EL (cell line): ENCODE data around the gene TPSAB1.
"Not testable (repeated sequence)": the region's sequence is repeated elsewhere in the genome, so short reads cannot be mapped to it uniquely, and the experiment has no call there.

Source experiments
- DNase-seq: peaks from one replicate; pipeline ENCODE4 v3.0.0-alpha.2; 2016

Gene TPSAB1

GRCh38 chr16:1225051-1225451, 15.5 kb upstream of the TPSAB1 start, which contains the start of gene TPSG1:
TSS of gene TPSG1 (minus strand) at chr16:1225268. CDS start at chr16:1225252, 16 bp downstream.
- no peak for DNase-seq

GRCh38 chr16:1225728-1226311, 14.7 kb upstream of the TPSAB1 start:
- not testable (repeated sequence) for DNase-seq

- DNase-seq, result not testable (repeated sequence)
Observed at GRCh38 chr16:1226692-1227091, 13.8 kb upstream of the TPSAB1 start.

GRCh38 chr16:1228227-1228626, 12.3 kb upstream of the TPSAB1 start:
- DNase-seq, result not testable (repeated sequence)

- not testable (repeated sequence) for DNase-seq
Observed at GRCh38 chr16:1229476-1229875, 11.0 kb upstream of the TPSAB1 start.

GRCh38 chr16:1230084-1230470, 10.4 kb upstream of the TPSAB1 start, which contains the start of gene TPSB2:
TSS of gene TPSB2 (minus strand) at chr16:1230184. CDS start at chr16:1229951, 233 bp downstream.
- DNase-seq, result not testable (repeated sequence)

- DNase-seq, result not testable (repeated sequence)
Observed at GRCh38 chr16:1230471-1231212, 9.9 kb upstream of the TPSAB1 start.

- not testable (repeated sequence) for DNase-seq
Observed at GRCh38 chr16:1231301-1231700, 9.2 kb upstream of the TPSAB1 start.

GRCh38 chr16:1232049-1232748, 8.3 kb upstream of the TPSAB1 start:
- DNase-seq, result not testable (repeated sequence)

GRCh38 chr16:1236659-1237058, 3.8 kb upstream of the TPSAB1 start:
- DNase-seq, result not testable (repeated sequence)

- DNase-seq, result no peak
Observed at GRCh38 chr16:1237990-1238389, 2.5 kb upstream of the TPSAB1 start.

GRCh38 chr16:1238909-1239308, 1.6 kb upstream of the TPSAB1 start:
- not testable (repeated sequence) for DNase-seq

GRCh38 chr16:1239575-1239974, 930 bp upstream of the TPSAB1 start:
- not testable (repeated sequence) for DNase-seq

- not testable (repeated sequence) for DNase-seq
Observed at GRCh38 chr16:1241081-1241480, 576 bp downstream of the TPSAB1 start.

- DNase-seq, result not testable (repeated sequence)
Observed at GRCh38 chr16:1243363-1243762, 2.9 kb downstream of the TPSAB1 start.

- DNase-seq, result not testable (repeated sequence)
Observed at GRCh38 chr16:1243907-1244850, 3.7 kb downstream of the TPSAB1 start.

GRCh38 chr16:1244881-1245280, 4.4 kb downstream of the TPSAB1 start:
- no peak for DNase-seq

- DNase-seq, result no peak
Observed at GRCh38 chr16:1245452-1246020, 5.0 kb downstream of the TPSAB1 start.

- DNase-seq, result not testable (repeated sequence)
Observed at GRCh38 chr16:1247903-1248537, 7.5 kb downstream of the TPSAB1 start.

- DNase-seq, result not testable (repeated sequence)
Observed at GRCh38 chr16:1249031-1249755, 8.7 kb downstream of the TPSAB1 start.
